Neural cell (in vitro differentiated cells): ENCODE data around the gene HAO1. TPM values are rescaled to one million over a fixed set of nuclear protein-coding genes. Genes with fewer than 3 reads are reported as not detected.

Experiments used
- H2AFZ ChIP-seq: fragments of 200-600, 300-800 bp; sonication (generic), shearing (Covaris generic); 2 replicates; pipeline ENCODE4 v1.6.0; 2014; ENCODE audit warnings: low read depth, mild to moderate bottlenecking, antibody characterized with exemption, low read length, moderate library complexity
- H3F3A ChIP-seq: fragments of 200-600 bp; shearing (Covaris generic); 2 replicates; pipeline ENCODE4 v1.6.1; 2016; ENCODE audit warnings: mild to moderate bottlenecking, moderate library complexity, mixed read lengths, antibody characterized with exemption, low read length; ENCODE audit not compliant: insufficient read depth, poor library complexity, severe bottlenecking
- H3K27ac ChIP-seq: fragments of 200-600, 300-800 bp; sonication (generic), shearing (Covaris generic); 2 replicates; pipeline ENCODE4 v1.5.1; 2014; ENCODE audit warnings: mild to moderate bottlenecking, low read length, moderate library complexity
- H3K27me3 ChIP-seq: fragments of 300-800, 200-600 bp; sonication (generic), shearing (Covaris generic); 2 replicates; pipeline ENCODE4 v1.6.0; 2014; ENCODE audit warnings: mild to moderate bottlenecking, low read depth, low read length, moderate library complexity; ENCODE audit not compliant: insufficient read depth
- H3K36me3 ChIP-seq: fragments of 300-800, 200-600 bp; sonication (generic), shearing (Covaris generic); 2 replicates; pipeline ENCODE4 v1.5.1; 2014; ENCODE audit warnings: mild to moderate bottlenecking, antibody characterized with exemption, low read length, moderate library complexity; ENCODE audit not compliant: insufficient read depth
- H3K4me2 ChIP-seq: fragments of 300-800, 200-600 bp; sonication (generic), shearing (Covaris generic); 2 replicates; pipeline ENCODE4 v1.6.0; 2014; ENCODE audit warnings: mild to moderate bottlenecking, low read length
- H3K4me3 ChIP-seq: fragments of 300-800, 200-600 bp; sonication (generic), shearing (Covaris generic); 2 replicates; pipeline ENCODE4 v1.5.1; 2014; ENCODE audit warnings: mild to moderate bottlenecking, low read length, moderate library complexity
- H3K79me2 ChIP-seq: fragments of 200-600 bp; shearing (Covaris generic); replicated peaks from 2 replicates; pipeline ENCODE4 v1.6.0; 2014; ENCODE audit warnings: mild to moderate bottlenecking, low read length, moderate library complexity; ENCODE audit not compliant: insufficient read depth
- H3K9ac ChIP-seq: fragments of 300-800, 200-600 bp; sonication (generic), shearing (Covaris generic); 2 replicates; pipeline ENCODE4 v1.6.1; 2016; ENCODE audit warnings: mild to moderate bottlenecking, low read length, mixed read lengths
- H3K9me2 ChIP-seq: fragments of 200-600 bp; shearing (Covaris generic); 2 replicates; pipeline ENCODE4 v1.6.1; 2016; ENCODE audit warnings: mild to moderate bottlenecking, low read length, mixed read lengths; ENCODE audit not compliant: insufficient read depth
- H3K9me3 ChIP-seq: fragments of 200-600, 300-800 bp; sonication (generic), shearing (Covaris generic); 2 replicates; pipeline ENCODE4 v1.6.1; 2016; ENCODE audit warnings: mild to moderate bottlenecking, mixed run types, low read length, moderate library complexity, mixed read lengths
- H4K20me1 ChIP-seq: fragments of 200-600 bp; shearing (Covaris generic); 2 replicates; pipeline ENCODE4 v1.6.1; 2016; ENCODE audit warnings: mild to moderate bottlenecking, mixed run types; ENCODE audit not compliant: insufficient read depth
- EP300 ChIP-seq: fragments of 450-650 bp; conservative IDR thresholded peaks from 2 replicates; pipeline ENCODE4 v1.6.1; 2014; ENCODE audit warnings: antibody characterized with exemption, mild to moderate bottlenecking, moderate library complexity; ENCODE audit not compliant: poor library complexity, severe bottlenecking
- EZH2 ChIP-seq: fragments of 200-600, 300-800 bp; shearing (Covaris generic), sonication (generic); IDR thresholded peaks from 2 replicates; pipeline ENCODE4 v1.6.1; 2014; ENCODE audit warnings: antibody characterized with exemption, low read length, borderline replicate concordance, mild to moderate bottlenecking; ENCODE audit not compliant: insufficient read depth, poor library complexity, severe bottlenecking
- MXI1 ChIP-seq: fragments of 450-650 bp; conservative IDR thresholded peaks from 2 replicates; pipeline ENCODE4 v1.6.1; 2014; ENCODE audit warnings: antibody characterized with exemption, mild to moderate bottlenecking; ENCODE audit not compliant: poor library complexity, severe bottlenecking
- POLR2AphosphoS5 ChIP-seq: IDR thresholded peaks from 2 replicates; pipeline ENCODE4 v1.6.1; 2012
- RAD21 ChIP-seq: fragments of 450-650 bp; conservative IDR thresholded peaks from 2 replicates; pipeline ENCODE4 v1.6.1; 2014; ENCODE audit warnings: antibody characterized with exemption, mild to moderate bottlenecking, moderate library complexity
- SMC3 ChIP-seq: fragments of 450-650 bp; conservative IDR thresholded peaks from 2 replicates; pipeline ENCODE4 v1.6.1; 2014; ENCODE audit warnings: antibody characterized with exemption, mild to moderate bottlenecking, moderate library complexity; ENCODE audit not compliant: poor library complexity
- TAF1 ChIP-seq: IDR thresholded peaks from 2 replicates; pipeline ENCODE4 v1.6.1; 2012; ENCODE audit warnings: low read depth
- polyA plus RNA-seq: library from polyadenylated mRNA; depleted of rRNA; stranded (reverse); fragments of >200 nt; gene quantifications from 2 replicates; pipeline ENCODE4 v1.2.3, GENCODE V29; 2014
- TF ChIP-seq, protein P1 (sequence below): IDR thresholded peaks from 2 replicates; pipeline ENCODE4 v1.6.1; 2012; ENCODE audit warnings: borderline replicate concordance
- TF ChIP-seq, protein P2 (sequence below): fragments of 450-650 bp; IDR thresholded peaks from 2 replicates; pipeline ENCODE4 v1.5.1; 2014; ENCODE audit warnings: antibody characterized with exemption, mild to moderate bottlenecking, moderate library complexity; ENCODE audit not compliant: poor library complexity, severe bottlenecking

HAO1 gene
- polyA plus RNA-seq, 1 donor from 2014 or later, result not detected

DNA sequence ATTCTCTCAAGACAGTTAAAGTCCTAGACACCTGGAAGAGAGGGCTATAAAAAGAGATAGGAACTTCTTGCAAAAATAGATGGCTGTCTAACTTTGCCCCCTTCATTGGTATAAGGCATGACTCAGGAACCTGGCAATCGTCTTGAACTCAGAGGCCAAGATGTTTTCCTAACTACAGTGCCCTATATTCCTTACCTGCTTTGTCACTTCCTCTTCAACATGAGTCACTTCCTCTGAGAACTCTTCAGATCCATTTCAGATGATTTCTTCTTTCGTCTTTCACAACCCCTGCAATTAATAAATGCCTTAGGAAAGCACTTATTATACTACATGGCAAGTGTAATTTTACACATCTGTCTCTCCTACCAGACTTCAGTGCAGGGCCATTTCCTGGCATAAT lies 83.5 kb downstream of the HAO1 start:
- TF ChIP-seq MXI1, result no peak
- TF ChIP-seq SMC3, result no peak
- TF ChIP-seq RAD21, result no peak
- no peak overlapping the region for H2AFZ ChIP-seq
- no peak overlapping the region for H3K4me3 ChIP-seq
- no peaks in the 10 kb centered on the region for H4K20me1 ChIP-seq
- no peaks in the 10 kb centered on the region for H3K36me3 ChIP-seq
- H3K4me2 ChIP-seq, result no peak overlapping the region
- H3K9me2 ChIP-seq, result no peaks in the 10 kb centered on the region
- no peaks in the 10 kb centered on the region for H3F3A ChIP-seq
- no peaks in the 10 kb centered on the region for H3K79me2 ChIP-seq
- no peaks in the 10 kb centered on the region for H3K27me3 ChIP-seq
- no peaks in the 10 kb centered on the region for H3K9me3 ChIP-seq
- no peak overlapping the region for H3K27ac ChIP-seq
- no peak overlapping the region for H3K9ac ChIP-seq

DNA sequence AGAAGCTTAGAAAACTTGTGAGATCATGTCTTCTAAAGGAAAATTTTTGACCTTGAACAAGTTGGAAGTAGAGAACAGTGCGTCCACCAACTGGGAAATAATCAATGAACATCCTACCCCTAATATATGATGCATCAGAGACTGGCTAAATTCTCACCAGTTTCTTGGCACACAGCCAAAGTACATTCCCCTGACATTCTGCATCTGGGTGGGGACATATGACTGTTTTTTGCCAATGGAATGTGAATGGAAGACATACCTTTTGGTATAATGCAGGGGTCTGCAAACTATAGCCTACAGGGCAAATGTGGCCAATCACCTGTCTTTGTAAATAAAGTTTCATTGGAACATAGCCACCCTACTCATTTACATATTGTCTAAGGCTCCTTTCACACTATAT lies 84.7 kb downstream of the HAO1 start:
- H3K4me2 ChIP-seq, result no peak overlapping the region
- no peaks in the 10 kb centered on the region for H3K27me3 ChIP-seq
- no peak overlapping the region for H3K4me3 ChIP-seq
- no peaks in the 10 kb centered on the region for H3K9me2 ChIP-seq
- no peak overlapping the region for H3K9ac ChIP-seq
- H4K20me1 ChIP-seq, result no peaks in the 10 kb centered on the region
- H3K9me3 ChIP-seq, result no peaks in the 10 kb centered on the region
- no peaks in the 10 kb centered on the region for H3K79me2 ChIP-seq
- H2AFZ ChIP-seq, result no peak overlapping the region
- H3K27ac ChIP-seq, result no peak overlapping the region
- no peaks in the 10 kb centered on the region for H3K36me3 ChIP-seq
- no peaks in the 10 kb centered on the region for H3F3A ChIP-seq
- no peak for TF ChIP-seq MXI1
- TF ChIP-seq EP300, result no peak
- TF ChIP-seq EZH2, result no peak
- TF ChIP-seq, protein P1, sequence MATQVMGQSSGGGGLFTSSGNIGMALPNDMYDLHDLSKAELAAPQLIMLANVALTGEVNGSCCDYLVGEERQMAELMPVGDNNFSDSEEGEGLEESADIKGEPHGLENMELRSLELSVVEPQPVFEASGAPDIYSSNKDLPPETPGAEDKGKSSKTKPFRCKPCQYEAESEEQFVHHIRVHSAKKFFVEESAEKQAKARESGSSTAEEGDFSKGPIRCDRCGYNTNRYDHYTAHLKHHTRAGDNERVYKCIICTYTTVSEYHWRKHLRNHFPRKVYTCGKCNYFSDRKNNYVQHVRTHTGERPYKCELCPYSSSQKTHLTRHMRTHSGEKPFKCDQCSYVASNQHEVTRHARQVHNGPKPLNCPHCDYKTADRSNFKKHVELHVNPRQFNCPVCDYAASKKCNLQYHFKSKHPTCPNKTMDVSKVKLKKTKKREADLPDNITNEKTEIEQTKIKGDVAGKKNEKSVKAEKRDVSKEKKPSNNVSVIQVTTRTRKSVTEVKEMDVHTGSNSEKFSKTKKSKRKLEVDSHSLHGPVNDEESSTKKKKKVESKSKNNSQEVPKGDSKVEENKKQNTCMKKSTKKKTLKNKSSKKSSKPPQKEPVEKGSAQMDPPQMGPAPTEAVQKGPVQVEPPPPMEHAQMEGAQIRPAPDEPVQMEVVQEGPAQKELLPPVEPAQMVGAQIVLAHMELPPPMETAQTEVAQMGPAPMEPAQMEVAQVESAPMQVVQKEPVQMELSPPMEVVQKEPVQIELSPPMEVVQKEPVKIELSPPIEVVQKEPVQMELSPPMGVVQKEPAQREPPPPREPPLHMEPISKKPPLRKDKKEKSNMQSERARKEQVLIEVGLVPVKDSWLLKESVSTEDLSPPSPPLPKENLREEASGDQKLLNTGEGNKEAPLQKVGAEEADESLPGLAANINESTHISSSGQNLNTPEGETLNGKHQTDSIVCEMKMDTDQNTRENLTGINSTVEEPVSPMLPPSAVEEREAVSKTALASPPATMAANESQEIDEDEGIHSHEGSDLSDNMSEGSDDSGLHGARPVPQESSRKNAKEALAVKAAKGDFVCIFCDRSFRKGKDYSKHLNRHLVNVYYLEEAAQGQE, result no peak
- TF ChIP-seq TAF1, result no peak
- TF ChIP-seq SMC3, result no peak
- TF ChIP-seq, protein P2, sequence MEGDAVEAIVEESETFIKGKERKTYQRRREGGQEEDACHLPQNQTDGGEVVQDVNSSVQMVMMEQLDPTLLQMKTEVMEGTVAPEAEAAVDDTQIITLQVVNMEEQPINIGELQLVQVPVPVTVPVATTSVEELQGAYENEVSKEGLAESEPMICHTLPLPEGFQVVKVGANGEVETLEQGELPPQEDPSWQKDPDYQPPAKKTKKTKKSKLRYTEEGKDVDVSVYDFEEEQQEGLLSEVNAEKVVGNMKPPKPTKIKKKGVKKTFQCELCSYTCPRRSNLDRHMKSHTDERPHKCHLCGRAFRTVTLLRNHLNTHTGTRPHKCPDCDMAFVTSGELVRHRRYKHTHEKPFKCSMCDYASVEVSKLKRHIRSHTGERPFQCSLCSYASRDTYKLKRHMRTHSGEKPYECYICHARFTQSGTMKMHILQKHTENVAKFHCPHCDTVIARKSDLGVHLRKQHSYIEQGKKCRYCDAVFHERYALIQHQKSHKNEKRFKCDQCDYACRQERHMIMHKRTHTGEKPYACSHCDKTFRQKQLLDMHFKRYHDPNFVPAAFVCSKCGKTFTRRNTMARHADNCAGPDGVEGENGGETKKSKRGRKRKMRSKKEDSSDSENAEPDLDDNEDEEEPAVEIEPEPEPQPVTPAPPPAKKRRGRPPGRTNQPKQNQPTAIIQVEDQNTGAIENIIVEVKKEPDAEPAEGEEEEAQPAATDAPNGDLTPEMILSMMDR, result no peak
- no peak for TF ChIP-seq RAD21
- TF ChIP-seq POLR2AphosphoS5, result no peak

DNA sequence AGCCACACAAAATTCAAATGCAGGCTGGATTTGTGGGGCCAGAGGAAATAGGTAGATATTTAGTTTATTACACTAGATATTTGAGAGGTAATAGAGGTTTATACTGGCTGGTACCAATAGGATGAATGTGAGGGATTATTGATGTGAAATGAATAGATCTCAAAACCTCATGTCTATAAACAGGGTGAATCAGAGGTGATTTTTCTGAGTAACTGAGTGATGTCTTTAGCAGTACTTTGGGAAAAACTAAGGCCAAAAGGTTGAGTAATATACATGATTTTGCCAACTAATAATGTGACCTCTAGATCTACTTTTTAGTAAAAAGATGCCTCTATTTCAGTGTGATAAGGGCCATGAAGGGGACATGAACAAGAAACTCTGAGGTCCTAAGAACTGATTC lies 86.8 kb downstream of the HAO1 start:
- no peak overlapping the region for H3K9ac ChIP-seq
- no peak overlapping the region for H3K4me2 ChIP-seq
- no peaks in the 10 kb centered on the region for H3K27me3 ChIP-seq
- H3K79me2 ChIP-seq, result no peaks in the 10 kb centered on the region
- no peaks in the 10 kb centered on the region for H3K9me2 ChIP-seq
- H3K4me3 ChIP-seq, result no peak overlapping the region
- no peaks in the 10 kb centered on the region for H3K36me3 ChIP-seq
- no peak overlapping the region for H3K27ac ChIP-seq
- no peak for TF ChIP-seq POLR2AphosphoS5
- no peak for TF ChIP-seq EP300
- TF ChIP-seq, protein P2, result no peak
- TF ChIP-seq TAF1, result no peak
- TF ChIP-seq EZH2, result no peak
- no peak for TF ChIP-seq RAD21
- no peaks in the 10 kb centered on the region for H3K9me3 ChIP-seq
- no peaks in the 10 kb centered on the region for H3F3A ChIP-seq
- H2AFZ ChIP-seq, result no peak overlapping the region
- no peaks in the 10 kb centered on the region for H4K20me1 ChIP-seq
